Vagina (tissue), 2 donors: ENCODE results near the gene HMCN2.

Experiments used
- POLR2A ChIP-seq, 2 donors: fragments of 450-650 bp; IDR thresholded peaks; one replicate each; pipeline ENCODE4 v1.6.1; 2017; ENCODE audit warnings: antibody characterized with exemption in 2 of 2, mild to moderate bottlenecking in 2 of 2, moderate library complexity in 2 of 2
- POLR2AphosphoS5 ChIP-seq, 2 donors: sonication (generic); formaldehyde crosslinking; IDR thresholded peaks; one replicate each; pipeline ENCODE4 v1.9.0; 2017; ENCODE audit warnings: antibody characterized with exemption in 2 of 2, mild to moderate bottlenecking in 2 of 2, low read depth in 1 of 2; ENCODE audit not compliant: insufficient read depth in 1 of 2
- TF ChIP-seq, protein P1 (sequence below), 3 experiments: fragments of 450-650 bp in 2 of 3; fragments of 200-600 bp in 1 of 3; sonication (generic) in 1 of 3; IDR thresholded peaks; one replicate each; pipeline ENCODE4 v1.5.1; 2017 to 2019; ENCODE audit warnings: antibody characterized with exemption in 3 of 3, mild to moderate bottlenecking in 2 of 3, moderate library complexity in 2 of 3

DNA sequence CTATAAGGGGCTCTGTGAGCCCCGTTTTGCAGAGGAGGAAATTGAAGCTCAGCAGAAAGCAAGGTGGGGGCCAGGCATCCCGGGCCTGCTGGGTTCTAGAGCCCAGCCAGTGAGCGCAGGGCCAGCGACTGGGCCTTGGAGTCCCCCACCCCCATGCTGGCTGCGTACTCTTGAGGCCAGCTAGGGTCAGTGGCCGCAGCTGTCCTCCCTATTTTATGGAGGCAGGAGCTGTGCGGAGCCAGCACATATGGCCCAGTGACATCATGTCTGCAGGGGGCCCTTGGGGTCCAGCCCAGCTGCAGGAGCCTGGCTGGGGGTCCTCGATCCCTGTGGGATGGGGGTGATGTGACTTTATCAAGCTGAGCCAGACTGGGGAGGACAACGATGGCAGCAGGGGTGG, 71.3 kb downstream of the HMCN2 start:
- TF ChIP-seq POLR2A (IDR thresholded peaks at IDR 0.05): no peak
- TF ChIP-seq, protein P1, sequence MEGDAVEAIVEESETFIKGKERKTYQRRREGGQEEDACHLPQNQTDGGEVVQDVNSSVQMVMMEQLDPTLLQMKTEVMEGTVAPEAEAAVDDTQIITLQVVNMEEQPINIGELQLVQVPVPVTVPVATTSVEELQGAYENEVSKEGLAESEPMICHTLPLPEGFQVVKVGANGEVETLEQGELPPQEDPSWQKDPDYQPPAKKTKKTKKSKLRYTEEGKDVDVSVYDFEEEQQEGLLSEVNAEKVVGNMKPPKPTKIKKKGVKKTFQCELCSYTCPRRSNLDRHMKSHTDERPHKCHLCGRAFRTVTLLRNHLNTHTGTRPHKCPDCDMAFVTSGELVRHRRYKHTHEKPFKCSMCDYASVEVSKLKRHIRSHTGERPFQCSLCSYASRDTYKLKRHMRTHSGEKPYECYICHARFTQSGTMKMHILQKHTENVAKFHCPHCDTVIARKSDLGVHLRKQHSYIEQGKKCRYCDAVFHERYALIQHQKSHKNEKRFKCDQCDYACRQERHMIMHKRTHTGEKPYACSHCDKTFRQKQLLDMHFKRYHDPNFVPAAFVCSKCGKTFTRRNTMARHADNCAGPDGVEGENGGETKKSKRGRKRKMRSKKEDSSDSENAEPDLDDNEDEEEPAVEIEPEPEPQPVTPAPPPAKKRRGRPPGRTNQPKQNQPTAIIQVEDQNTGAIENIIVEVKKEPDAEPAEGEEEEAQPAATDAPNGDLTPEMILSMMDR (IDR thresholded peaks at IDR 0.05): no peak
- peak in 1 of 2 donors; percentile 7 for TF ChIP-seq POLR2AphosphoS5 (IDR thresholded peaks at IDR 0.05; ENCODE audit: insufficient read depth in 1 of 2, low read depth in 1 of 2)
